OCI-LY7 (cell line): Measurements from ENCODE around the gene SCN1B. TPM values are rescaled to one million over a fixed set of nuclear protein-coding genes. Genes with fewer than 3 reads are reported as not detected.
"Not testable (repeated sequence)": the region's sequence is repeated elsewhere in the genome, so short reads cannot be mapped to it uniquely, and the experiment has no call there.

Experiments
- BruUV-seq: library from RNA; stranded (reverse); fragments of 400-500 nt; replicated peaks from 2 replicates; lab custom pipeline; 2021; lab: Mats Ljungman, UMichigan
- CTCF ChIA-PET: fragments of 300-600 bp; sonication (Branson Sonifier 250); formaldehyde crosslinking; loops from one replicate; lab custom pipeline; 2022; ENCODE audit warnings: antibody characterized with exemption; ENCODE audit not compliant: unreplicated experiment; lab: Charles Lee
- POLR2A ChIA-PET: fragments of 300-600 bp; sonication (Branson Sonifier 250); formaldehyde crosslinking; loops from one replicate; lab custom pipeline; 2022; ENCODE audit warnings: antibody characterized with exemption; lab: Charles Lee
- DNase-seq: peaks from one replicate; pipeline ENCODE4 v3.0.0-alpha.2; 2015; ENCODE audit warnings: low spot score
- H2AFZ ChIP-seq: fragments of 200-600 bp; sonication (generic), shearing (Covaris generic); 2 replicates; pipeline ENCODE4 v1.6.1; 2014; ENCODE audit warnings: mild to moderate bottlenecking, antibody characterized with exemption, low read length, moderate library complexity
- H3K27ac ChIP-seq: fragments of 200-600 bp; sonication (generic); 2 replicates; pipeline ENCODE4 v1.5.1; 2014; ENCODE audit warnings: mixed run types, low read depth, mild to moderate bottlenecking, moderate library complexity, low read length, inconsistent platforms; ENCODE audit not compliant: poor library complexity, severe bottlenecking
- H3K36me3 ChIP-seq: fragments of 200-600 bp; sonication (generic); 2 replicates; pipeline ENCODE4 v1.6.1; 2014; ENCODE audit warnings: mild to moderate bottlenecking, antibody characterized with exemption, low read length, moderate library complexity, mixed read lengths; ENCODE audit not compliant: insufficient read depth
- H3K4me1 ChIP-seq: fragments of 200-600 bp; sonication (generic); 2 replicates; pipeline ENCODE4 v1.5.1; 2014; ENCODE audit warnings: mild to moderate bottlenecking, low read length; ENCODE audit not compliant: insufficient read depth, poor library complexity, severe bottlenecking
- H3K4me2 ChIP-seq: fragments of 200-600 bp; sonication (generic); 2 replicates; pipeline ENCODE4 v1.6.1; 2014; ENCODE audit warnings: mild to moderate bottlenecking, low read length
- H3K4me3 ChIP-seq: fragments of 200-600 bp; sonication (generic); 2 replicates; pipeline ENCODE4 v1.5.1; 2014; ENCODE audit warnings: mild to moderate bottlenecking, low read depth, low read length; ENCODE audit not compliant: poor library complexity, severe bottlenecking
- H3K79me2 ChIP-seq: fragments of 200-600 bp; sonication (generic); 2 replicates; pipeline ENCODE4 v1.6.1; 2016; ENCODE audit warnings: low read depth, mild to moderate bottlenecking, low read length, moderate library complexity, mixed read lengths; ENCODE audit not compliant: insufficient read depth
- H3K9me2 ChIP-seq: fragments of 200-600 bp; sonication (generic); 2 replicates; pipeline ENCODE4 v1.6.1; 2016; ENCODE audit warnings: mild to moderate bottlenecking, low read length, mixed read lengths; ENCODE audit not compliant: insufficient read depth
- H3K9me3 ChIP-seq: fragments of 200-600 bp; sonication (generic); 2 replicates; pipeline ENCODE4 v1.6.1; 2014; ENCODE audit warnings: mild to moderate bottlenecking, mixed run types, low read length, mixed read lengths
- H4K20me1 ChIP-seq: fragments of 200-600 bp; sonication (generic); 2 replicates; pipeline ENCODE4 v1.6.1; 2014; ENCODE audit warnings: mild to moderate bottlenecking, antibody characterized with exemption, low read length, moderate library complexity, mixed read lengths; ENCODE audit not compliant: insufficient read depth
- EZH2phosphoT487 ChIP-seq: fragments of 200-600 bp; sonication (generic); IDR thresholded peaks from 2 replicates; pipeline ENCODE4 v1.6.1; 2018; ENCODE audit warnings: low read depth, borderline replicate concordance, mild to moderate bottlenecking, mixed run types, antibody characterized with exemption, low read length, moderate library complexity, mixed read lengths
- intact Hi-C: fragments of 100-400 bp; cut with micrococcal nuclease; formaldehyde crosslinking; loops from one replicate; pipeline ENCODE4 v1.10.0; 2022; ENCODE audit not compliant: unreplicated experiment
- total RNA-seq, 2 experiments: library from RNA; depleted of rRNA in 1 of 2; stranded (reverse); fragments of >200 nt in 1 of 2; shearing (Covaris generic) in 1 of 2; gene quantifications; 2 replicates each; pipeline ENCODE4 v1.2.3, GENCODE V29; 2014 to 2022
- TF ChIP-seq, protein P1 (sequence below): fragments of 200-600 bp; sonication (generic); conservative IDR thresholded peaks from 2 replicates; pipeline ENCODE4 v1.5.1; 2014; ENCODE audit warnings: mild to moderate bottlenecking, antibody characterized with exemption, low read length, moderate library complexity, mixed read lengths

The SCN1B gene
- total RNA-seq, 2 experiments from 2014 or later, result 0.41 to 3.1 TPM

DNA sequence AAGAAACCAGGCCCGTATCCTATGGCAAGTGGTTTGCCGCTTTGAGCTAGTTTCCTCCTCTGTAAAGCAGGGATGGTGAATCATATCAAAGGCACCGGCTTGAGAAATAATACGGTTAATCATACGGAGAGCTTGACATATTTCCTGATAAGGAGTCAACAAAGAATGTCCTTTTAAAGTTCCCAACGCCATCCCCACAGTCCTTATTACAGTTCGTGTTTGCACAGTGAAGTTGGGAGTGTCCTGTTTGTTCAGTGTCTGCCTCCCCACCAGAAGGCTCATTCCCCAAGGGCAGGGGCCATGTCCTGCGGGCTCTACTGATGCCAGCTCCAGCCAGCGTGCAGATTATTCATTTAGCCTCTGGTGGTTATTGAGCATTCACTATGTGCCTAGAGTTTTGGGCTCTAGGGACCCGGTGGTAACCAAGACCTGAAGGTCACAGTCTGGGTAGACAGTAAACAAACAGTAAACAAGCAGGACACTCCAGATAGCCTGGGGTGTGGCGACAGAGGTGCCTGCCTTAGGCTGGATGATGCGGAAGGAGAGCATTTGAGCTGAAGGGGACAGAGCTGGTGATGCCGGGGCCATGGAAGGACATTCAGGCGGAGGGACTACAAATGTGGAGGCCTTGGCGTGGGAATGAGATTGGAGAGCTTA lies 23.8 kb upstream of the SCN1B start:
- Histone ChIP-seq H3K27ac (no peak overlapping the region), H3K9me2 (no peaks in the 10 kb centered on the region), H3K79me2 (peaks cover 52% of the 10 kb centered on the region), H2AFZ (no peak overlapping the region), H3K4me3 (no peak overlapping the region), H3K4me2 (no peak overlapping the region), H3K36me3 (peaks cover 92% of the 10 kb centered on the region), H3K9me3 (no peaks in the 10 kb centered on the region), H4K20me1 (peaks cover 10% of the 10 kb centered on the region; the same call in 1 of the 2 replicates), H3K4me1 (peaks cover 24% of the 10 kb centered on the region)
- POLR2A ChIA-PET, result no interaction called here
- intact Hi-C loops, result no loop called here
- TF ChIP-seq EZH2phosphoT487, result no peak
- CTCF ChIA-PET, result no interaction called here
- DNase-seq, result no peak
- no TSS peak for BruUV-seq

DNA sequence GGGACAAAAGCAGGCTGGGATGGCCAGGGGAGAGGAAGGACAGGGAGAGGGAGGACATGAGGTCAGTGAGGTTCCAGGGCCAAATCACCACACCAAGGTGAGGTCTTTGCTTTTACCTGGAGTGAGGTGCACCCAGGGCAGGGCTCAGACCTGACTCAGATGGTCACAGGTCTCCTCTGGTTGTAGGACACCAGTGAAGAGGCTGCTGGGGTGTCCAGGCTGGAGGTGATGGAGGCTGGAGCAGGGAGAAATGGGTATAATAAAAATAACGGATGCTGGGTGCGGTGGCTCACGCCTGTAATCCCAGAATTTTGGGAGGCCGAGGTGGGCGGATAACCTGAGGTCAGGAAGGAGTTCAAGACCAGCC lies 23.3 kb upstream of the SCN1B start:
- no TSS peak for BruUV-seq
- no peak overlapping the region for H3K4me3 ChIP-seq
- H3K9me3 ChIP-seq, result no peaks in the 10 kb centered on the region
- no peak for DNase-seq
- peaks cover 93% of the 10 kb centered on the region for H3K36me3 ChIP-seq
- H3K9me2 ChIP-seq, result no peaks in the 10 kb centered on the region
- H2AFZ ChIP-seq, result no peak overlapping the region
- CTCF ChIA-PET, result no interaction called here
- POLR2A ChIA-PET, result no interaction called here
- no peak for TF ChIP-seq EZH2phosphoT487
- TF ChIP-seq, protein P1, sequence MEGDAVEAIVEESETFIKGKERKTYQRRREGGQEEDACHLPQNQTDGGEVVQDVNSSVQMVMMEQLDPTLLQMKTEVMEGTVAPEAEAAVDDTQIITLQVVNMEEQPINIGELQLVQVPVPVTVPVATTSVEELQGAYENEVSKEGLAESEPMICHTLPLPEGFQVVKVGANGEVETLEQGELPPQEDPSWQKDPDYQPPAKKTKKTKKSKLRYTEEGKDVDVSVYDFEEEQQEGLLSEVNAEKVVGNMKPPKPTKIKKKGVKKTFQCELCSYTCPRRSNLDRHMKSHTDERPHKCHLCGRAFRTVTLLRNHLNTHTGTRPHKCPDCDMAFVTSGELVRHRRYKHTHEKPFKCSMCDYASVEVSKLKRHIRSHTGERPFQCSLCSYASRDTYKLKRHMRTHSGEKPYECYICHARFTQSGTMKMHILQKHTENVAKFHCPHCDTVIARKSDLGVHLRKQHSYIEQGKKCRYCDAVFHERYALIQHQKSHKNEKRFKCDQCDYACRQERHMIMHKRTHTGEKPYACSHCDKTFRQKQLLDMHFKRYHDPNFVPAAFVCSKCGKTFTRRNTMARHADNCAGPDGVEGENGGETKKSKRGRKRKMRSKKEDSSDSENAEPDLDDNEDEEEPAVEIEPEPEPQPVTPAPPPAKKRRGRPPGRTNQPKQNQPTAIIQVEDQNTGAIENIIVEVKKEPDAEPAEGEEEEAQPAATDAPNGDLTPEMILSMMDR, result no peak
- H3K79me2 ChIP-seq, result peaks cover 47% of the 10 kb centered on the region
- intact Hi-C loops, result no loop called here
- H4K20me1 ChIP-seq, result peaks cover 10% of the 10 kb centered on the region; the same call in 1 of the 2 replicates
- peaks cover 19% of the 10 kb centered on the region for H3K4me1 ChIP-seq
- no peak overlapping the region for H3K4me2 ChIP-seq
- H3K27ac ChIP-seq, result no peak overlapping the region

DNA sequence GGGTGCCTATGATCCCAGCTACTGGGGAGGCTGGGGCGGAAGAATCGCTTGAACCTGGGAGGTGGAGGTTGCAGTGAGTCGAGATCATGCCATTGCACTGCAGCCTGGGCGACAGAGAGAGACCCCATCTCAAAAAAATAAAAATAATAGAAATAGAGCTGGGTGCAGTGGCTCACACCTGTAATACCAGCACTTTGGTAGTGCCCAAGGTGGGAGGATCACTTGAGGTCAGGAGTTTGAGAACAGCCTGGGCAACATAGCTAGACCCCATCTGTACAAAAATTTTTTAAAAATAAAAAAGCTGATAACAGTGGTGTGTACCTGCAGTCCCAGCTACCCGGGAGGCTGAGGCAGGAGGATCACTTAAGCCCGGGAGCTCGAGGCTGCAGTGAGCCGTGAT lies 22.8 kb upstream of the SCN1B start:
- not testable (repeated sequence) for BruUV-seq
- peaks cover 95% of the 10 kb centered on the region for H3K36me3 ChIP-seq

More for the DNA sequence above, 22.8 kb upstream of the SCN1B start:
- H4K20me1 ChIP-seq, H3K9me2 ChIP-seq, CTCF ChIA-PET, intact Hi-C loops, H3K4me3 ChIP-seq, H2AFZ ChIP-seq, H3K9me3 ChIP-seq, H3K4me2 ChIP-seq, H3K27ac ChIP-seq, DNase-seq: not testable (repeated sequence)
- Histone ChIP-seq H3K79me2 (peaks cover 43% of the 10 kb centered on the region), H3K4me1 (peaks cover 15% of the 10 kb centered on the region)
- POLR2A ChIA-PET, result interaction anchor here (0.7 kb wide), 1 partner anchor 9 kb away, joined by 3 read pairs; no protein-coding TSS in a partner anchor
